ENCODE measurements around the gene SCNM1.

- TF ChIP-seq POLR2A (IDR thresholded peaks at IDR 0.05) (no peak), CTCF (IDR thresholded peaks at IDR 0.05) (no peak)
Measured at GRCh38 chr1:151146072-151146411, 19.9 kb upstream of the SCNM1 start.
